SJSA1 (cell line): ENCODE measurements around the gene NCKIPSD. TPM values are rescaled to one million over a fixed set of nuclear protein-coding genes. Genes with fewer than 3 reads are reported as not detected.

Experiments used
- DNase-seq, 2 experiments: peaks; one replicate each; pipeline ENCODE4 v3.0.0-alpha.2; 2015 to 2020; ENCODE audit warnings: low spot score in 2 of 2, low read depth in 1 of 2
- H3K27ac ChIP-seq: fragments of 250-450 bp; sonication (Bioruptor Pico); 2 replicates; pipeline ENCODE4 v1.5.1; 2020; ENCODE audit warnings: mild to moderate bottlenecking, moderate library complexity
- H3K27me3 ChIP-seq: fragments of 250-450 bp; sonication (Bioruptor Pico); replicated peaks from 2 replicates; pipeline ENCODE4 v1.5.1; 2020; ENCODE audit warnings: mild to moderate bottlenecking, moderate library complexity
- H3K36me3 ChIP-seq: fragments of 250-450 bp; sonication (Bioruptor Pico); 2 replicates; pipeline ENCODE4 v1.5.1; 2020; ENCODE audit warnings: mild to moderate bottlenecking
- H3K4me1 ChIP-seq: fragments of 250-450 bp; sonication (Bioruptor Pico); replicated peaks from 2 replicates; pipeline ENCODE4 v1.6.1; 2021; ENCODE audit warnings: mild to moderate bottlenecking
- H3K4me3 ChIP-seq: fragments of 250-450 bp; sonication (Bioruptor Pico); 2 replicates; pipeline ENCODE4 v1.5.1; 2020; ENCODE audit warnings: mild to moderate bottlenecking
- H3K9me3 ChIP-seq: fragments of 250-450 bp; sonication (Bioruptor Pico); replicated peaks from 2 replicates; pipeline ENCODE4 v1.5.1; 2020; ENCODE audit warnings: mild to moderate bottlenecking
- total RNA-seq: library from RNA; depleted of rRNA; stranded (reverse); fragments of >200 nt; shearing (Covaris generic); gene quantifications from 2 replicates; pipeline ENCODE4 v1.2.3, GENCODE V29; 2014

NCKIPSD gene
- total RNA-seq, 1 experiment from 2014 or later: 10.2 TPM

DNA sequence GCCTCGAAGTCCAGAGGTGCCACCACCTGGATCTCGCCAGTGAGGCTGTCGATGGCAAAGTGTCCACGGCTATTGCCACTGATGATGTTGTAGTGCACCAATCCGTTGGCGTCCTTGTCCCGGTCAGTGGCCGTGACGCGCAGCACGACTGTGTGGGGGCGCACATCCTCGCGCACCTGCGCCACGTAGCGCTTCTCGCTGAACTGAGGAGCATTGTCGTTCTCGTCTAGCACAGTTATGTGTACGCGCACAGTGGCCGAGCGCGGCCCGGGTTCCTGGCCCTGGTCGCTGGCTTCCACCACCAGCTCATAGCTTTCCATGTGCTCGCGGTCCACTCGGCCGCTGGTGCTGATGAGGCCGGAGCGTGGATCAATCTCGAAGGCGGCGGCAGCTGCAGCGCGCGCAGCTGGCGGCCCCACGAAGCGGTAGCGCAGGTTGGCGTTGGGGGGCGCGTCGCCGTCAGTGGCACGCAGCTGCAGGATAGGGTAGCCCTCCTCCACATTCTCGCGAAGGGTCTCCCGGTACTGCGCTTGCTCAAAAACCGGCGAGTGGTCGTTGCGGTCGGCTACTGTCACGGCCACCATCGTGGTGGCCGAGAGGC is 24.8 kb downstream of the NCKIPSD start:
- H3K9me3 ChIP-seq: no peaks in the 10 kb centered on the region; the same call in 1 of the 2 replicates
- H3K27ac ChIP-seq: no peak overlapping the region
- no peak for DNase-seq
- no peak overlapping the region for H3K4me3 ChIP-seq
- H3K36me3 ChIP-seq: no peaks in the 10 kb centered on the region
- H3K4me1 ChIP-seq: peaks cover 27% of the 10 kb centered on the region
- H3K27me3 ChIP-seq: peaks cover 8% of the 10 kb centered on the region

DNA sequence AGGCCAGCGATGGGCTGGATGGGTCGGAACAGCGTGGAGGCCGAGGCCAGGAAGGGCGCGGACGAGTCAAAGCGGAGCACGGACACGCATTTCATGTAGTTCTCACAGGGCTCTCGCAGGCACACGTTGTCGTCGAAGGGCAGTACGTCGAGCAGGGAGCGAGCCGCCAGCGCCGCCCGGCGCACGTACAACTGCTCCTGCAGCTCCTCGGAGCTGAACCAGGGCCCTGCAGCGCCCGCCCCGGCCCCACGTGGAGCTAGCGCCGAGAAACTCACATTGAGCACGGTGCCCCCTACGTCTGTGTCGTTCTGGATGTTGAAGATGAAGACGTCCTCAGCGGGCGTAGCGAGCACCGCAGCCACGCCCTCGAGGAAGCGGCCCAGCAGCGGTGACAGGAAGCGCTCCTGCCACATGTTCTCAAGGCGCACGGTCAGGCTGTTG is 28.9 kb downstream of the NCKIPSD start:
- H3K4me1 ChIP-seq: peaks cover 14% of the 10 kb centered on the region
- H3K9me3 ChIP-seq: no peaks in the 10 kb centered on the region; the same call in 1 of the 2 replicates
- no peak overlapping the region for H3K4me3 ChIP-seq
- DNase-seq: no peak
- peaks cover 4% of the 10 kb centered on the region; the same call in 1 of the 2 replicates for H3K27me3 ChIP-seq
- no peaks in the 10 kb centered on the region for H3K36me3 ChIP-seq
- no peak overlapping the region for H3K27ac ChIP-seq

- Histone ChIP-seq H3K27me3 (no peaks in the 10 kb centered on the region), H3K4me1 (peaks cover 8% of the 10 kb centered on the region), H3K36me3 (no peaks in the 10 kb centered on the region), H3K9me3 (no peaks in the 10 kb centered on the region), H3K4me3 (peak overlapping the region; percentile 34), H3K27ac (no peak overlapping the region)
- peak in 1 of 2 experiments; percentile 48 for DNase-seq
These were observed 29.5 kb downstream of the NCKIPSD start for GRCh38 chr3:48656061-48656840.

DNA sequence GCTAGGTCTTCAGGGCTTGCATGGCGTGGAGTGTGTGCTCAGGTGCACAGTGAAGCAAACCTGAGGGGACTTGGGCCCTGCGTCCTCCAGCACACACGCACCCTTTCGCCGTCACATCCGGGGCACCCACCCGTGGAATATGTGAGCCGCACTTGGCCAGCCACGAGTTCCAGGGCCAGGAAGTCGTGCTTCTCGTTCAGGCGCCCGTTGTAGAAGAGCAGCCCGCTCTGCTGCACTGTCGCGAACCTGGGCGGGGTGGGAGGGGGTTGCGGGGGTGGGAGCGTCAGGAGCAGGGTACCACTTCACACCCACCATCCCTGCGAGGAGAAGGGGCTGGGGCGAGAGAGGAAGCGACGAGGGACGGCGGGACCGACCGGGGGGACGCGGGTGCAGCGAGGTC is 30.1 kb downstream of the NCKIPSD start:
- H3K9me3 ChIP-seq: no peaks in the 10 kb centered on the region
- H3K4me3 ChIP-seq: no peak overlapping the region
- DNase-seq: no peak
- no peaks in the 10 kb centered on the region for H3K27me3 ChIP-seq
- peaks cover 6% of the 10 kb centered on the region for H3K4me1 ChIP-seq
- H3K36me3 ChIP-seq: no peaks in the 10 kb centered on the region
- no peak overlapping the region for H3K27ac ChIP-seq

GRCh38 chr3:48655063-48655462 is 30.7 kb downstream of the NCKIPSD start:
- Histone ChIP-seq H3K4me3 (no peak overlapping the region), H3K9me3 (no peaks in the 10 kb centered on the region), H3K36me3 (no peaks in the 10 kb centered on the region), H3K27me3 (no peaks in the 10 kb centered on the region), H3K27ac (no peak overlapping the region), H3K4me1 (peaks cover 6% of the 10 kb centered on the region)
- no peak for DNase-seq

GRCh38 chr3:48652923-48653715 is 32.6 kb downstream of the NCKIPSD start:
- no peaks in the 10 kb centered on the region for H3K27me3 ChIP-seq
- no peaks in the 10 kb centered on the region for H3K9me3 ChIP-seq
- H3K4me3 ChIP-seq: no peak overlapping the region
- H3K36me3 ChIP-seq: no peaks in the 10 kb centered on the region
- H3K27ac ChIP-seq: no peak overlapping the region
- DNase-seq: no peak
- H3K4me1 ChIP-seq: peaks cover 6% of the 10 kb centered on the region

DNA sequence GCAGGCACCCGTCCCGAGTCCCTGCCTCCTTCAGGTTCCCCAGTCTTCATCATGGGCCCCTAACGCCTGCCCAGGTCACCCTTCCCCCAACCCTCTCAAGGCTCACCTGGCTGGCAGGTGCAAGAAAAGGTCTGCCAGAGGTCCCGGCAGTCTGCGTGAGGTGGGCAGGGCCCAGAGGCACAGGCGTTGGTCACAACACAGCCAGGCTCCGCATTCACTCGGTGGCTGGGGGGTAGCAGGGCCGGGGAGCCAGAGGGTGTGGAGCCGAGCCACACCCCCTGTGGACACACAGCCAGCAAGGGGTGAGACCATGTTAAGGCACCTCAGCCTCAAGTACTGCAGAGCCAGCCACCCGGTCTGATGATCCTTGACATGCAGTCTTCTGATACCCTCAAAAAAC is 33.9 kb downstream of the NCKIPSD start:
- DNase-seq: no peak
- no peaks in the 10 kb centered on the region for H3K36me3 ChIP-seq
- H3K4me3 ChIP-seq: no peak overlapping the region
- peaks cover 6% of the 10 kb centered on the region for H3K4me1 ChIP-seq
- H3K27me3 ChIP-seq: no peaks in the 10 kb centered on the region
- H3K9me3 ChIP-seq: no peaks in the 10 kb centered on the region
- H3K27ac ChIP-seq: no peak overlapping the region

DNA sequence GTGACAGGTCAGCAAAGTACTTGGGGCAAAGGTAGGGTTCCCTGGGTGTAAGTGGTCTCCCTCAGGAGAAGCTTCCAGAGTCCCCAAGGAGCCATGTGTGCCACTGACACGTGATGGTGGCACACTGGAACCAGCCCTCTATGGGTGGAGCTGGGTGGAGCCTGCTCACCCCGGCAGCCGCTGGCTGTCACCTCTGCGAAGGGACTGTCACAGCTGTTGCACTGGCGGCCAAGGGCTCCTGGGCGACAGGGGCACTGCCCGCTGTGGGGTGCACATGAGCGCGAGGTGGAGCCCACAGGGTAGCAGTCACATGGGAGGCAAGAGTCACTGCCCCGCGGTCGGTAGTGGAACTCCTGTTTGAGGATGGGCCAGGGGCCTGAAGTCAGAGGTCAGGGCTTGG is 35.0 kb downstream of the NCKIPSD start:
- H3K27me3 ChIP-seq: no peaks in the 10 kb centered on the region
- no peak for DNase-seq
- no peak overlapping the region for H3K27ac ChIP-seq
- H3K4me1 ChIP-seq: no peaks in the 10 kb centered on the region
- no peak overlapping the region for H3K4me3 ChIP-seq
- H3K9me3 ChIP-seq: no peaks in the 10 kb centered on the region
- H3K36me3 ChIP-seq: no peaks in the 10 kb centered on the region

GRCh38 chr3:48648188-48648850 is 37.4 kb downstream of the NCKIPSD start:
- Histone ChIP-seq H3K36me3 (no peaks in the 10 kb centered on the region), H3K4me3 (no peak overlapping the region), H3K27me3 (no peaks in the 10 kb centered on the region), H3K27ac (no peak overlapping the region), H3K4me1 (no peaks in the 10 kb centered on the region), H3K9me3 (no peaks in the 10 kb centered on the region)
- no peak for DNase-seq

GRCh38 chr3:48647714-48648113 is 38.0 kb downstream of the NCKIPSD start:
- DNase-seq: no peak
- Histone ChIP-seq H3K4me3 (no peak overlapping the region), H3K27me3 (no peaks in the 10 kb centered on the region), H3K36me3 (no peaks in the 10 kb centered on the region), H3K4me1 (no peaks in the 10 kb centered on the region), H3K9me3 (no peaks in the 10 kb centered on the region), H3K27ac (no peak overlapping the region)

DNA sequence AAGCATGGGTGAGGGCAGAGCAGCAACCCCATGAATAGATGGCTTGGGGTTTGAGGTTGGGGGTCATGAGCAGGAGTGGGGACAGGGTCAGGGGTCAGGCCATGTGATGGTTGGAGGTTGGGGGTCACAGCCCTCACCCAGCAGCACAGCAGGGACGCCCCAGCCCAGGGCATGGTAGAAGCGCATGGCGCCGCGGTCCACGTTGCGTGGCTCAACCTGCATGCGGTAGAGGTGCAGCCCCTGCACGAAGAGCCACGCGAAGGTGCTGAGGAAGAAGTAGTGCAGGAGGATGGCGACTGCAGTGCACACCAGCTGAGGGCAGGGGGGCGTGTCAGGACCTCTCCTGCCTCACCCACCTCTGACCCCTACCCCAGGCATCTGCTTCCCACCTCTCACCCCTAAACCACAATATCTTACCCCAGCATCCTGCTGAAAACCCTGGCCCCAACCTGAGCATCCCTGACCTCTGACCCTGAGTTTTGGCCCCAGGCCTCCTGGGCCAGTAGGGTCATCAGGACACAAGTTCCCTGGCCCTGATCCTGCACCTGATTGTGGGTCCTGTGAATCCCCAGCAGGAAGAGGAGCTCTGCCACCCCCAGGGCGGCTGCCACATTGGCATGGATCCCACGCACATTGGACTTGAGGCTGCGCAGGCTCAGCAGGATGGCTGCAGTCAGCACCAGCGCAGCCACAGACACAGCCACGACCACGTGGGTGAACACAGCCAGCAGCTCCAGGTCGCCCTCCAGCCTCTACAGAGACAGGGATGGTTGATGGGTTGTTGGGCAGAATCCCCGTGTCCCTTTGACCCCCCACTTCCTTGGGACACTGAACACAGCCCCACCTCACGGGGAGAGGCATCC is 40.6 kb downstream of the NCKIPSD start:
- H3K4me3 ChIP-seq: no peak overlapping the region
- H3K36me3 ChIP-seq: no peaks in the 10 kb centered on the region
- no peaks in the 10 kb centered on the region for H3K4me1 ChIP-seq
- no peak overlapping the region for H3K27ac ChIP-seq
- no peak for DNase-seq
- no peaks in the 10 kb centered on the region for H3K27me3 ChIP-seq
- no peaks in the 10 kb centered on the region for H3K9me3 ChIP-seq

DNA sequence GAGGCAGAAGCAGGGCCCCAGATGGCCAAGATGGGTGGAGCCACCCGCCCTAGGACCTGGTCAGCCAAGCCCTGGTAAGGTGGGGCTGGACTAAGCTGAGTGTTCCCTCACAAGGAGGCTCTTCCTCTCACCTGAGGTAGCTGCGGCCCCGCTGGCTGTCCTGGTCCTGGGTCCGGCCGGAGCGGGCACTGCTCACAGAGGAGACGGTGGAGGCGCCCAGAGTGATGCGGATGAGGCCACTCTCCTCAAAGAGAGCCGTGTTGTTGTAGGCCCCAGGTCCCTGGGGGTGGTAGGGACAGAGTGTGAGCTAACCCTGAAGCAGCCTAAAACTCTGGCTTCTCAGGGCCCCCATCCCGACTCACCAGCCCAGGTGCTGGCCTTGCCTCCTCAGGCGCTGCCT is 43.1 kb downstream of the NCKIPSD start:
- Histone ChIP-seq H3K27me3 (no peaks in the 10 kb centered on the region), H3K27ac (no peak overlapping the region), H3K9me3 (no peaks in the 10 kb centered on the region), H3K4me1 (no peaks in the 10 kb centered on the region), H3K36me3 (no peaks in the 10 kb centered on the region), H3K4me3 (no peak overlapping the region)
- no peak for DNase-seq

- no peak overlapping the region for H3K4me3 ChIP-seq
- no peak overlapping the region for H3K27ac ChIP-seq
- no peaks in the 10 kb centered on the region for H3K27me3 ChIP-seq
- DNase-seq: no peak
- H3K4me1 ChIP-seq: no peaks in the 10 kb centered on the region; the same call in 1 of the 2 replicates
- no peaks in the 10 kb centered on the region for H3K36me3 ChIP-seq
- H3K9me3 ChIP-seq: no peaks in the 10 kb centered on the region
These were observed 44.3 kb downstream of the NCKIPSD start for GRCh38 chr3:48641396-48641795.
